HL-60 (cell line): ENCODE measurements around the gene BRME1.

ENCODE experiments used
- DNase-seq, 2 experiments: peaks; one replicate each; pipeline ENCODE4 v3.0.0-alpha.2; 2010 to 2020; ENCODE audit warnings: low read depth in 1 of 2, low spot score in 1 of 2
- H3K27ac ChIP-seq: fragments of 250-450 bp; sonication (Bioruptor Pico); replicated peaks from 2 replicates; pipeline ENCODE4 v1.5.1; 2020; ENCODE audit warnings: mild to moderate bottlenecking, moderate library complexity
- H3K27me3 ChIP-seq: fragments of 250-450 bp; sonication (Bioruptor Pico); 2 replicates; pipeline ENCODE4 v1.5.1; 2021; ENCODE audit warnings: mild to moderate bottlenecking, moderate library complexity; ENCODE audit not compliant: insufficient read depth, poor library complexity, severe bottlenecking
- H3K4me3 ChIP-seq: replicated peaks from 2 replicates; pipeline ENCODE4 v1.5.1; 2011; ENCODE audit warnings: mild to moderate bottlenecking, control low read depth, low read length; ENCODE audit not compliant: insufficient read depth
- CTCF ChIP-seq: IDR thresholded peaks from one replicate; pipeline ENCODE4 v1.5.1; 2011; ENCODE audit warnings: low read length, control low read depth, inconsistent platforms; ENCODE audit not compliant: insufficient read depth
- GABPA ChIP-seq: IDR thresholded peaks from 2 replicates; pipeline ENCODE4 v1.6.1; 2012; ENCODE audit warnings: low read depth
- POLR2AphosphoS5 ChIP-seq: IDR thresholded peaks from 2 replicates; pipeline ENCODE4 v1.6.1; 2012; ENCODE audit warnings: low read depth
- REST ChIP-seq: IDR thresholded peaks from 2 replicates; pipeline ENCODE4 v1.6.1; 2012; ENCODE audit warnings: low read depth; ENCODE audit not compliant: insufficient replicate concordance
- SPI1 ChIP-seq: IDR thresholded peaks from 2 replicates; pipeline ENCODE4 v1.6.1; 2012; ENCODE audit warnings: low read depth, mild to moderate bottlenecking, borderline replicate concordance
- microRNA-seq: library from miRNA; unstranded; fragments of <30 nt; microRNA quantifications from one replicate; pipeline ENCODE4, GENCODE V29; 2018

Gene BRME1

GRCh38 chr19:13833330-13834243 lies 72.3 kb downstream of the BRME1 start:
- Histone ChIP-seq H3K27me3 (no peaks in the 10 kb centered on the region), H3K4me3 (no peak overlapping the region; the same call in 1 of the 2 replicates), H3K27ac (peak overlapping the region; percentile 98)
- DNase-seq = peak in 1 of 2 experiments; percentile 93
- TF ChIP-seq SPI1 (no peak), GABPA (no peak), REST (no peak), CTCF (peak; percentile 28), POLR2AphosphoS5 (peak; percentile 94)

Small RNAs within 50 kb of the gene (microRNA-seq; reads per million reads assigned to microRNA genes)
- gene MIR181C (65.7 reads per million, percentile 65 among the genes with 10 or more reads in this experiment), gene MIR181D (19.9 reads per million, percentile 45 among the genes with 10 or more reads in this experiment)
